HG02642 (cell line): ENCODE results near the gene PLD4.

Experiments used
- ATAC-seq: cut with Tn5 transposase; IDR thresholded peaks from one replicate; pipeline ENCODE4 v1.9.1; 2021; ENCODE audit warnings: mild to moderate bottlenecking; ENCODE audit not compliant: unreplicated experiment, poor library complexity

PLD4 gene

GRCh38 chr14:104980611-104981531 lies 56.2 kb downstream of the PLD4 start:
- no peak for ATAC-seq

- no peak for ATAC-seq
Observed at GRCh38 chr14:104981699-104982541, 57.2 kb downstream of the PLD4 start.

GRCh38 chr14:104982548-104983230 lies 58.0 kb downstream of the PLD4 start:
- no peak for ATAC-seq
